GM23338 (cell line): Measurements from ENCODE around the gene PCSK5. TPM values are rescaled to one million over a fixed set of nuclear protein-coding genes. Genes with fewer than 3 reads are reported as not detected.

Experiments
- ATAC-seq: fragments of 200-7000 bp; cut with Tn5 transposase; 3 replicates; pipeline ENCODE4 v1.9.1; 2020
- DNase-seq: peaks from one replicate; pipeline ENCODE4 v3.0.0-alpha.2; 2015; ENCODE audit warnings: low spot score
- H2AFZ ChIP-seq: fragments of 200-600 bp; sonication (generic); 2 replicates; pipeline ENCODE4 v1.8.0; 2016; ENCODE audit warnings: antibody characterized with exemption, mild to moderate bottlenecking, moderate library complexity
- H3F3A ChIP-seq: fragments of 200-600 bp; sonication (generic); replicated peaks from 2 replicates; pipeline ENCODE4 v1.8.0; 2017; ENCODE audit warnings: antibody characterized with exemption, mixed run types, low read depth
- H3K27ac ChIP-seq: fragments of 200-600 bp; sonication (generic); 2 replicates; pipeline ENCODE4 v1.6.1; 2016; ENCODE audit warnings: low read depth
- H3K27me3 ChIP-seq: fragments of 200-600 bp; sonication (generic); 2 replicates; pipeline ENCODE4 v1.8.0; 2016; ENCODE audit warnings: mild to moderate bottlenecking, mixed run types, moderate library complexity; ENCODE audit not compliant: insufficient read depth
- H3K36me3 ChIP-seq: fragments of 200-600 bp; sonication (generic); 2 replicates; pipeline ENCODE4 v1.8.0; 2016; ENCODE audit warnings: mild to moderate bottlenecking; ENCODE audit not compliant: insufficient read depth
- H3K4me1 ChIP-seq: fragments of 200-600 bp; sonication (generic); 2 replicates; pipeline ENCODE4 v1.8.0; 2016; ENCODE audit warnings: mild to moderate bottlenecking, moderate library complexity; ENCODE audit not compliant: insufficient read depth
- H3K4me2 ChIP-seq: fragments of 200-600 bp; sonication (generic); 2 replicates; pipeline ENCODE4 v1.7.1; 2017; ENCODE audit warnings: mixed run types
- H3K4me3 ChIP-seq: fragments of 200-600 bp; sonication (generic); 2 replicates; pipeline ENCODE4 v1.6.1; 2016; ENCODE audit warnings: mixed run types
- H3K79me2 ChIP-seq: fragments of 200-600 bp; sonication (generic); replicated peaks from 2 replicates; pipeline ENCODE4 v1.8.0; 2017; ENCODE audit warnings: mild to moderate bottlenecking; ENCODE audit not compliant: insufficient read depth
- H3K9me2 ChIP-seq: fragments of 200-600 bp; sonication (generic); 2 replicates; pipeline ENCODE4 v1.8.0; 2017; ENCODE audit not compliant: insufficient read depth
- H4K20me1 ChIP-seq: fragments of 200-600 bp; sonication (generic); replicated peaks from 2 replicates; pipeline ENCODE4 v1.8.0; 2017; ENCODE audit warnings: mild to moderate bottlenecking; ENCODE audit not compliant: insufficient read depth
- H3K27ac Mint-ChIP-seq: 2 replicates; pipeline ENCODE4 v1.8.0; 2020; ENCODE audit warnings: inconsistent platforms, mild to moderate bottlenecking, moderate library complexity, mixed read lengths
- H3K27me3 Mint-ChIP-seq: 3 replicates; pipeline ENCODE4 v1.8.0; 2022; ENCODE audit warnings: low read depth, mild to moderate bottlenecking, moderate library complexity, mixed read lengths, inconsistent platforms; ENCODE audit not compliant: insufficient read depth, poor library complexity
- H3K36me3 Mint-ChIP-seq: 3 replicates; pipeline ENCODE4 v1.8.0; 2021; ENCODE audit warnings: low read depth, mild to moderate bottlenecking, inconsistent platforms, moderate library complexity, mixed read lengths
- H3K4me1 Mint-ChIP-seq: 3 replicates; pipeline ENCODE4 v1.8.0; 2020; ENCODE audit warnings: mild to moderate bottlenecking, inconsistent platforms, mixed read lengths
- H3K4me3 Mint-ChIP-seq: 3 replicates; pipeline ENCODE4 v1.8.0; 2021; ENCODE audit warnings: moderate library complexity, mild to moderate bottlenecking, inconsistent platforms, mixed read lengths
- H3K9me3 Mint-ChIP-seq: 3 replicates; pipeline ENCODE4 v1.8.0; 2020; ENCODE audit warnings: moderate library complexity, mild to moderate bottlenecking, inconsistent platforms, mixed read lengths
- CREB1 ChIP-seq: fragments of 250-450 bp; sonication (Bioruptor Pico); IDR thresholded peaks from 2 replicates; pipeline ENCODE4 v1.5.0; 2020; ENCODE audit warnings: low read depth, mild to moderate bottlenecking, moderate library complexity
- JUNB ChIP-seq: IDR thresholded peaks from one replicate; pipeline ENCODE4 v1.6.1; 2016; ENCODE audit warnings: antibody characterized with exemption; ENCODE audit not compliant: unreplicated experiment
- STAT1 ChIP-seq: IDR thresholded peaks from one replicate; pipeline ENCODE4 v1.6.1; 2016; ENCODE audit warnings: antibody characterized with exemption; ENCODE audit not compliant: unreplicated experiment
- ZNF114 ChIP-seq: fragments of 250-450 bp; sonication (Bioruptor Pico); IDR thresholded peaks from 2 replicates; pipeline ENCODE4 v1.5.0; 2020; ENCODE audit warnings: mild to moderate bottlenecking, moderate library complexity
- polyA plus RNA-seq: library from polyadenylated mRNA; unstranded; fragments of >200 nt; fragmentation: Nextera tagmentation; extraction: Ambion mirVana; gene quantifications from 2 replicates; pipeline ENCODE4 v1.2.1, GENCODE V29; 2016
- total RNA-seq: library from RNA; depleted of rRNA; stranded (reverse); fragments of >200 nt; shearing (Covaris generic); gene quantifications from 2 replicates; pipeline ENCODE4 v1.2.3, GENCODE V29; 2014
- TF ChIP-seq, protein P1 (sequence below): fragments of 250-450 bp; sonication (Bioruptor Pico); IDR thresholded peaks from 2 replicates; pipeline ENCODE4 v1.5.0; 2020; ENCODE audit warnings: mild to moderate bottlenecking, moderate library complexity
- TF ChIP-seq, protein P2 (sequence below): IDR thresholded peaks from 2 replicates; pipeline ENCODE4 v1.6.1; 2016; ENCODE audit warnings: antibody characterized with exemption

The PCSK5 gene
- total and polyA plus RNA-seq, 2 experiments from 2014 or later = 12.3 to 34.8 TPM

DNA sequence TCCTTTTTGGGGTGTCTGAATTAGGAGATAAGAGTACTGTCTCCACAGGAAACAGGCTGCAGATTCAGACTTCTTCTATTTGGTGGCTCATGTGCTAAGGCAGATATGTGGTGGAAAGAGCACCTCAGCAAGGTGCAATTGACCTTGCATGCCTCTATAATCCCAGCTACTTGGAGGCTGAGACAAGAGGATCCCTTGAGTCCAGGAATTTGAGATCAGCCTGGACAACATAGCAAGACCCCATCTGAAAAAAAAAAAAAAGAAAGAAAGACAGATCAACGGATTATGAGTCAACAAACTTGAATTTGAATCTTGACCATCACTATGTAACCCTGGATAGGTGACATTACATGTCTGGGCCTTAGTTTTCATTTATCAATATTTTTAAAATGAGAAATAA lies 459.4 kb downstream of the PCSK5 start:
- TF ChIP-seq, protein P1, sequence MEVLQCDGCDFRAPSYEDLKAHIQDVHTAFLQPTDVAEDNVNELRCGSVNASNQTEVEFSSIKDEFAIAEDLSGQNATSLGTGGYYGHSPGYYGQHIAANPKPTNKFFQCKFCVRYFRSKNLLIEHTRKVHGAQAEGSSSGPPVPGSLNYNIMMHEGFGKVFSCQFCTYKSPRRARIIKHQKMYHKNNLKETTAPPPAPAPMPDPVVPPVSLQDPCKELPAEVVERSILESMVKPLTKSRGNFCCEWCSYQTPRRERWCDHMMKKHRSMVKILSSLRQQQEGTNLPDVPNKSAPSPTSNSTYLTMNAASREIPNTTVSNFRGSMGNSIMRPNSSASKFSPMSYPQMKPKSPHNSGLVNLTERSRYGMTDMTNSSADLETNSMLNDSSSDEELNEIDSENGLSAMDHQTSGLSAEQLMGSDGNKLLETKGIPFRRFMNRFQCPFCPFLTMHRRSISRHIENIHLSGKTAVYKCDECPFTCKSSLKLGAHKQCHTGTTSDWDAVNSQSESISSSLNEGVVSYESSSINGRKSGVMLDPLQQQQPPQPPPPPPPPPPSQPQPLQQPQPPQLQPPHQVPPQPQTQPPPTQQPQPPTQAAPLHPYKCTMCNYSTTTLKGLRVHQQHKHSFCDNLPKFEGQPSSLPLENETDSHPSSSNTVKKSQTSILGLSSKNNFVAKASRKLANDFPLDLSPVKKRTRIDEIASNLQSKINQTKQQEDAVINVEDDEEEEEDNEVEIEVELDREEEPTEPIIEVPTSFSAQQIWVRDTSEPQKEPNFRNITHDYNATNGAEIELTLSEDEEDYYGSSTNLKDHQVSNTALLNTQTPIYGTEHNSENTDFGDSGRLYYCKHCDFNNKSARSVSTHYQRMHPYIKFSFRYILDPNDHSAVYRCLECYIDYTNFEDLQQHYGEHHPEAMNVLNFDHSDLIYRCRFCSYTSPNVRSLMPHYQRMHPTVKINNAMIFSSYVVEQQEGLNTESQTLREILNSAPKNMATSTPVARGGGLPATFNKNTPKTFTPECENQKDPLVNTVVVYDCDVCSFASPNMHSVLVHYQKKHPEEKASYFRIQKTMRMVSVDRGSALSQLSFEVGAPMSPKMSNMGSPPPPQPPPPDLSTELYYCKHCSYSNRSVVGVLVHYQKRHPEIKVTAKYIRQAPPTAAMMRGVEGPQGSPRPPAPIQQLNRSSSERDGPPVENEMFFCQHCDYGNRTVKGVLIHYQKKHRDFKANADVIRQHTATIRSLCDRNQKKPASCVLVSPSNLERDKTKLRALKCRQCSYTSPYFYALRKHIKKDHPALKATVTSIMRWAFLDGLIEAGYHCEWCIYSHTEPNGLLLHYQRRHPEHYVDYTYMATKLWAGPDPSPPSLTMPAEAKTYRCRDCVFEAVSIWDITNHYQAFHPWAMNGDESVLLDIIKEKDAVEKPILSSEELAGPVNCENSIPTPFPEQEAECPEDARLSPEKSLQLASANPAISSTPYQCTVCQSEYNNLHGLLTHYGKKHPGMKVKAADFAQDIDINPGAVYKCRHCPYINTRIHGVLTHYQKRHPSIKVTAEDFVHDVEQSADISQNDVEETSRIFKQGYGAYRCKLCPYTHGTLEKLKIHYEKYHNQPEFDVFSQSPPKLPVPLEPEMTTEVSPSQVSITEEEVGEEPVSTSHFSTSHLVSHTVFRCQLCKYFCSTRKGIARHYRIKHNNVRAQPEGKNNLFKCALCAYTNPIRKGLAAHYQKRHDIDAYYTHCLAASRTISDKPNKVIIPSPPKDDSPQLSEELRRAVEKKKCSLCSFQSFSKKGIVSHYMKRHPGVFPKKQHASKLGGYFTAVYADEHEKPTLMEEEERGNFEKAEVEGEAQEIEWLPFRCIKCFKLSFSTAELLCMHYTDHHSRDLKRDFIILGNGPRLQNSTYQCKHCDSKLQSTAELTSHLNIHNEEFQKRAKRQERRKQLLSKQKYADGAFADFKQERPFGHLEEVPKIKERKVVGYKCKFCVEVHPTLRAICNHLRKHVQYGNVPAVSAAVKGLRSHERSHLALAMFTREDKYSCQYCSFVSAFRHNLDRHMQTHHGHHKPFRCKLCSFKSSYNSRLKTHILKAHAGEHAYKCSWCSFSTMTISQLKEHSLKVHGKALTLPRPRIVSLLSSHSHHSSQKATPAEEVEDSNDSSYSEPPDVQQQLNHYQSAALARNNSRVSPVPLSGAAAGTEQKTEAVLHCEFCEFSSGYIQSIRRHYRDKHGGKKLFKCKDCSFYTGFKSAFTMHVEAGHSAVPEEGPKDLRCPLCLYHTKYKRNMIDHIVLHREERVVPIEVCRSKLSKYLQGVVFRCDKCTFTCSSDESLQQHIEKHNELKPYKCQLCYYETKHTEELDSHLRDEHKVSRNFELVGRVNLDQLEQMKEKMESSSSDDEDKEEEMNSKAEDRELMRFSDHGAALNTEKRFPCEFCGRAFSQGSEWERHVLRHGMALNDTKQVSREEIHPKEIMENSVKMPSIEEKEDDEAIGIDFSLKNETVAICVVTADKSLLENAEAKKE = no peak
- Histone ChIP-seq H3F3A (no peaks in the 10 kb centered on the region), H2AFZ (no peak overlapping the region), H4K20me1 (no peaks in the 10 kb centered on the region), H3K27me3 (no peaks in the 10 kb centered on the region), H3K4me2 (no peak overlapping the region), H3K4me3 (no peak overlapping the region), H3K27ac (no peak overlapping the region), H3K79me2 (no peaks in the 10 kb centered on the region), H3K4me1 (no peaks in the 10 kb centered on the region), H3K9me2 (no peaks in the 10 kb centered on the region), H3K36me3 (no peaks in the 10 kb centered on the region)
- H3K9me3 Mint-ChIP-seq = 0 out of 3 replicates have a peak, but pooled peaks cover 2% of the 10 kb centered on the region
- no peak for ATAC-seq
- no peak overlapping the region for H3K4me3 Mint-ChIP-seq
- H3K36me3 Mint-ChIP-seq = no peaks in the 10 kb centered on the region
- no peak for DNase-seq
- no peaks in the 10 kb centered on the region for H3K4me1 Mint-ChIP-seq
- H3K27me3 Mint-ChIP-seq = peaks cover 6% of the 10 kb centered on the region
- H3K27ac Mint-ChIP-seq = no peak overlapping the region

DNA sequence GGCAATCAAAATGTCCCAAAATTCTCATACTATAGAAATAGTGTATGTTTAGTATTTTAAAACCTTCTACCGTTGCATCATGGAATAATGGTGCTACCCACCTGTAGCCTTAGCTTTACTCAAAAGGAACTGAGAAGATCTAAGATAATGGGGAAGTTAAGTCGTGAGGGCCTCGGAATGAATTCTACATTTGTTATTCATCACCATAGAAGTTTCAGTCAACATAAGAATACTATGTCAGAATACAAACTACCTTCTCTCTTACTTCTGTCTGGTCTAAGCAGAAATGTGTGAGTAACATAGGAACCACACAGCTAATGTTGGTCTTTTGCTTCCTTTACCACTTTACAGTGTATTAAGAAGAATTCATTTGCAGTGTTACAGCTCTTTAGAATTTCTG lies 460.5 kb downstream of the PCSK5 start:
- H4K20me1 ChIP-seq = no peaks in the 10 kb centered on the region
- H3K27ac ChIP-seq = no peak overlapping the region
- DNase-seq (no peak), ATAC-seq (no peak)
- no peak overlapping the region for H3K4me3 Mint-ChIP-seq
- H3K36me3 Mint-ChIP-seq = no peaks in the 10 kb centered on the region
- no peaks in the 10 kb centered on the region for H3F3A ChIP-seq
- H3K4me1 Mint-ChIP-seq = no peaks in the 10 kb centered on the region
- no peaks in the 10 kb centered on the region for H3K79me2 ChIP-seq
- no peaks in the 10 kb centered on the region for H3K27me3 ChIP-seq
- H3K27me3 Mint-ChIP-seq = peaks cover 4% of the 10 kb centered on the region
- H3K4me1 ChIP-seq = no peaks in the 10 kb centered on the region
- no peaks in the 10 kb centered on the region for H3K9me2 ChIP-seq
- H3K4me2 ChIP-seq = no peak overlapping the region
- H2AFZ ChIP-seq = no peak overlapping the region
- no peak overlapping the region for H3K4me3 ChIP-seq
- H3K9me3 Mint-ChIP-seq = 0 out of 3 replicates have a peak, but pooled peaks cover 2% of the 10 kb centered on the region
- no peak overlapping the region for H3K27ac Mint-ChIP-seq
- no peaks in the 10 kb centered on the region for H3K36me3 ChIP-seq
- TF ChIP-seq, protein P2, sequence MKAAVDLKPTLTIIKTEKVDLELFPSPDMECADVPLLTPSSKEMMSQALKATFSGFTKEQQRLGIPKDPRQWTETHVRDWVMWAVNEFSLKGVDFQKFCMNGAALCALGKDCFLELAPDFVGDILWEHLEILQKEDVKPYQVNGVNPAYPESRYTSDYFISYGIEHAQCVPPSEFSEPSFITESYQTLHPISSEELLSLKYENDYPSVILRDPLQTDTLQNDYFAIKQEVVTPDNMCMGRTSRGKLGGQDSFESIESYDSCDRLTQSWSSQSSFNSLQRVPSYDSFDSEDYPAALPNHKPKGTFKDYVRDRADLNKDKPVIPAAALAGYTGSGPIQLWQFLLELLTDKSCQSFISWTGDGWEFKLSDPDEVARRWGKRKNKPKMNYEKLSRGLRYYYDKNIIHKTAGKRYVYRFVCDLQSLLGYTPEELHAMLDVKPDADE = no peak
- no peak for TF ChIP-seq STAT1
- no peak for TF ChIP-seq CREB1
- TF ChIP-seq, protein P1 = no peak
- TF ChIP-seq JUNB = no peak
- TF ChIP-seq ZNF114 (CRISPR knock-in tag) = no peak
